ENCODE results near the gene SERF1A. TPM values are rescaled to one million over a fixed set of nuclear protein-coding genes. Genes with fewer than 3 reads are reported as not detected.
"Not testable (repeated sequence)": the region's sequence is repeated elsewhere in the genome, so short reads cannot be mapped to it uniquely, and the experiment has no call there.

Gene SERF1A
- total RNA-seq (2014; rRNA removed; shearing (Covaris generic)) = 6.6 and 10.0 TPM in 2 replicates
- polyA plus RNA-seq (2015; cell fraction: cytosol; rRNA removed) = 7.1 and 10.8 TPM in 2 replicates
- polyA plus RNA-seq (2015; cell fraction: nucleus; rRNA removed) = 1.0 and 8.9 TPM in 2 replicates

- DNase-seq (ENCODE audit: low read depth, low spot score); in situ Hi-C loops (cut with HindIII; ENCODE audit: low pct_unique_long_range_greater_than_20kb, low sequenced_read_pairs): not testable (repeated sequence)
These were observed at the start of gene SERF1A for GRCh38 chr5:70900533-70901271. Gene SERF1A, plus strand, starts transcription at chr5:70900669. Its CDS starts 201 bp downstream, at chr5:70900870.

GRCh38 chr5:70866778-70867177, 33.7 kb upstream of the SERF1A start:
- in situ Hi-C loops (cut with HindIII; ENCODE audit: low pct_unique_long_range_greater_than_20kb, low sequenced_read_pairs); DNase-seq (ENCODE audit: low read depth, low spot score): not testable (repeated sequence)

GRCh38 chr5:70870626-70871025, 29.8 kb upstream of the SERF1A start:
- DNase-seq (ENCODE audit: low read depth, low spot score); in situ Hi-C loops (cut with HindIII; ENCODE audit: low pct_unique_long_range_greater_than_20kb, low sequenced_read_pairs): not testable (repeated sequence)

GRCh38 chr5:70896076-70896475, 4.4 kb upstream of the SERF1A start:
- DNase-seq (ENCODE audit: low read depth, low spot score); in situ Hi-C loops (cut with HindIII; ENCODE audit: low pct_unique_long_range_greater_than_20kb, low sequenced_read_pairs): not testable (repeated sequence)

GRCh38 chr5:70901272-70901571, 753 bp downstream of the SERF1A start:
- in situ Hi-C loops (cut with HindIII; ENCODE audit: low pct_unique_long_range_greater_than_20kb, low sequenced_read_pairs); DNase-seq (ENCODE audit: low read depth, low spot score): not testable (repeated sequence)

- DNase-seq (ENCODE audit: low read depth, low spot score); in situ Hi-C loops (cut with HindIII; ENCODE audit: low pct_unique_long_range_greater_than_20kb, low sequenced_read_pairs): not testable (repeated sequence)
These were observed 6.2 kb downstream of the SERF1A start for GRCh38 chr5:70906624-70907023.

GRCh38 chr5:70916829-70917228, 16.4 kb downstream of the SERF1A start:
- DNase-seq (ENCODE audit: low read depth, low spot score); in situ Hi-C loops (cut with HindIII; ENCODE audit: low pct_unique_long_range_greater_than_20kb, low sequenced_read_pairs): not testable (repeated sequence)

- in situ Hi-C loops (cut with HindIII; ENCODE audit: low pct_unique_long_range_greater_than_20kb, low sequenced_read_pairs); DNase-seq (ENCODE audit: low read depth, low spot score): not testable (repeated sequence)
These were observed 24.7 kb downstream of the SERF1A start for GRCh38 chr5:70925211-70925562.

GRCh38 chr5:70931709-70932368, 31.4 kb downstream of the SERF1A start:
- in situ Hi-C loops (cut with HindIII; ENCODE audit: low pct_unique_long_range_greater_than_20kb, low sequenced_read_pairs) = not testable (repeated sequence)

GRCh38 chr5:70932560-70932959, 32.1 kb downstream of the SERF1A start:
- not testable (repeated sequence) for DNase-seq (ENCODE audit: low read depth, low spot score)

More at GRCh38 chr5:70931709-70932368, 31.4 kb downstream of the SERF1A start:
- not testable (repeated sequence) for DNase-seq (ENCODE audit: low read depth, low spot score)

GRCh38 chr5:70953068-70953467, 52.6 kb downstream of the SERF1A start:
- in situ Hi-C loops (cut with HindIII; ENCODE audit: low pct_unique_long_range_greater_than_20kb, low sequenced_read_pairs) = not testable (repeated sequence)

More at GRCh38 chr5:70932560-70932959, 32.1 kb downstream of the SERF1A start:
- in situ Hi-C loops (cut with HindIII; ENCODE audit: low pct_unique_long_range_greater_than_20kb, low sequenced_read_pairs) = not testable (repeated sequence)

More at GRCh38 chr5:70953068-70953467, 52.6 kb downstream of the SERF1A start:
- DNase-seq (ENCODE audit: low read depth, low spot score) = not testable (repeated sequence)

Small RNA genes within 50 kb of the gene (small RNA-seq; reads per million reads assigned to genes)
- gene CDH12P1 = 0 reads per million in 2 experiments

Other genes starting within 250 kb of the SERF1A start
- gene SMN1, start 24.4 kb downstream of the SERF1A start, total RNA-seq (2014; rRNA removed; shearing (Covaris generic)) = 84.9 and 85.2 TPM in 2 replicates
- 3.0 and 3.2 TPM in 2 replicates for gene NAIP, start 124.7 kb downstream of the SERF1A start, total RNA-seq (2014; rRNA removed; shearing (Covaris generic))
- 19.1 and 19.7 TPM in 2 replicates for gene GTF2H2, start 167.0 kb downstream of the SERF1A start, total RNA-seq (2014; rRNA removed; shearing (Covaris generic))